A549 (cell line): ENCODE results near the gene PRR19. TPM values are rescaled to one million over a fixed set of nuclear protein-coding genes. Genes with fewer than 3 reads are reported as not detected.

Experiments used
- ATAC-seq, 2 experiments: fragments of 200-7000 bp in 1 of 2; fragments of >200 bp in 1 of 2; cut with Nextera tagmentation in 1 of 2; cut with Tn5 transposase in 1 of 2; 3 replicates each; pipeline versions ENCODE4 v1.8.0 to v1.9.1; 2018 to 2020; ENCODE audit warnings: mild to moderate bottlenecking in 1 of 2, moderate library complexity in 1 of 2
- CTCF ChIA-PET: fragments of 300-600 bp; sonication (Branson Sonifier 250); formaldehyde crosslinking; extraction: SDS; loops from one replicate; lab custom pipeline; 2021; ENCODE audit warnings: antibody characterized with exemption, inconsistent platforms; lab: Yijun Ruan, JAX
- POLR2A ChIA-PET: fragments of 350-600 bp; formaldehyde crosslinking; extraction: SDS; loops from one replicate; lab custom pipeline; 2021; ENCODE audit warnings: antibody characterized with exemption, inconsistent platforms; lab: Yijun Ruan, JAX
- DNase-seq, 2 experiments: peaks; one replicate each; pipeline versions ENCODE4 v3.0.0 to v3.0.0-alpha.2; 2011 to 2016; ENCODE audit warnings: low read depth in 1 of 2, low spot score in 1 of 2
- FAIRE-seq: peaks from 2 replicates; lab custom pipeline; 2011; peaks lifted over from hg19 to GRCh38; lab: Jason Lieb, UNC
- H3K27ac ChIP-seq, 2 experiments: fragments of >200 bp; sonication (Bioruptor Twin); formaldehyde crosslinking; 3 replicates each; pipeline ENCODE4 v1.5.1; 2016 to 2017
- H3K4me1 ChIP-seq: fragments of >200 bp; sonication (Bioruptor Twin); formaldehyde crosslinking; 3 replicates; pipeline ENCODE4 v1.6.1; 2016
- H3K4me2 ChIP-seq: fragments of >200 bp; sonication (Bioruptor Twin); formaldehyde crosslinking; 3 replicates; pipeline ENCODE4 v1.6.1; 2016
- H3K4me3 ChIP-seq: fragments of >200 bp; sonication (Bioruptor Twin); formaldehyde crosslinking; 3 replicates; pipeline ENCODE4 v1.5.1; 2016
- H3K9me3 ChIP-seq: fragments of >200 bp; sonication (Bioruptor Twin); formaldehyde crosslinking; 3 replicates; pipeline ENCODE4 v1.6.1; 2016
- BCL3 ChIP-seq: fragments of >200 bp; sonication (Bioruptor Twin); formaldehyde crosslinking; IDR thresholded peaks from 3 replicates; pipeline ENCODE4 v1.6.1; 2016
- BHLHE40 ChIP-seq: IDR thresholded peaks from 2 replicates; pipeline ENCODE4 v1.6.1; 2012; ENCODE audit warnings: low read depth, low read length, inconsistent platforms
- CBX8 ChIP-seq: fragments of 200-600 bp; sonication (generic); IDR thresholded peaks from 2 replicates; pipeline ENCODE4 v1.6.1; 2016
- CHD4 ChIP-seq: fragments of 200-600 bp; sonication (generic); IDR thresholded peaks from 2 replicates; pipeline ENCODE4 v1.6.1; 2016; ENCODE audit warnings: antibody characterized with exemption, mild to moderate bottlenecking, borderline replicate concordance
- ELK1 ChIP-seq: fragments of 150-350 bp; IDR thresholded peaks from 2 replicates; pipeline ENCODE4 v1.6.1; 2014; ENCODE audit warnings: low read depth, mild to moderate bottlenecking, low read length
- EP300 ChIP-seq, 2 experiments: fragments of >200 bp; sonication (Bioruptor Twin); formaldehyde crosslinking; IDR thresholded peaks; 2 replicates in 1 of 2; 3 replicates in 1 of 2; pipeline ENCODE4 v1.6.1; 2016 to 2017
- FOSB ChIP-seq: fragments of 250-450 bp; sonication (Bioruptor Pico); IDR thresholded peaks from 2 replicates; pipeline ENCODE4 v1.5.0; 2020; ENCODE audit warnings: mild to moderate bottlenecking, moderate library complexity
- HES2 ChIP-seq: fragments of >200 bp; sonication (Bioruptor Twin); formaldehyde crosslinking; IDR thresholded peaks from 2 replicates; pipeline ENCODE4 v1.6.1; 2016
- HEYL ChIP-seq: fragments of 250-450 bp; sonication (Bioruptor Pico); IDR thresholded peaks from 2 replicates; pipeline ENCODE4 v1.8.0; 2021; ENCODE audit warnings: mild to moderate bottlenecking, moderate library complexity
- HOXA7 ChIP-seq: fragments of 250-450 bp; sonication (Bioruptor Pico); IDR thresholded peaks from 2 replicates; pipeline ENCODE4 v1.5.0; 2020; ENCODE audit warnings: mild to moderate bottlenecking, moderate library complexity
- HOXB13 ChIP-seq: fragments of 250-450 bp; sonication (Bioruptor Pico); IDR thresholded peaks from 2 replicates; pipeline ENCODE4 v1.5.0; 2020; ENCODE audit warnings: low read depth, mild to moderate bottlenecking, moderate library complexity
- HOXB5 ChIP-seq: fragments of 250-450 bp; sonication (Bioruptor Pico); IDR thresholded peaks from 2 replicates; pipeline ENCODE4 v1.5.0; 2020; ENCODE audit warnings: mild to moderate bottlenecking, moderate library complexity
- KDM1A ChIP-seq: fragments of 200-600 bp; sonication (generic); IDR thresholded peaks from 2 replicates; pipeline ENCODE4 v1.6.1; 2016; ENCODE audit warnings: low read depth, mild to moderate bottlenecking
- MYC ChIP-seq: IDR thresholded peaks from 2 replicates; pipeline ENCODE4 v1.6.1; 2012; ENCODE audit warnings: mild to moderate bottlenecking, inconsistent platforms, low read length, improper control_type of control experiment, borderline replicate concordance
- NR3C1 ChIP-seq: fragments of >200 bp; sonication (Bioruptor Twin); formaldehyde crosslinking; IDR thresholded peaks from 3 replicates; pipeline ENCODE4 v1.6.1; 2017
- PHF8 ChIP-seq: fragments of 200-600 bp; sonication (generic); IDR thresholded peaks from 2 replicates; pipeline ENCODE4 v1.6.1; 2016; ENCODE audit warnings: low read depth, mild to moderate bottlenecking, antibody characterized with exemption, moderate library complexity, borderline replicate concordance
- POLR2AphosphoS2 ChIP-seq: conservative IDR thresholded peaks from 2 replicates; pipeline ENCODE4 v1.6.1; 2012; ENCODE audit warnings: low read length, improper control_type of control experiment, inconsistent platforms
- RCOR1 ChIP-seq: fragments of 150-350 bp; IDR thresholded peaks from 2 replicates; pipeline ENCODE4 v1.6.1; 2014; ENCODE audit warnings: antibody characterized with exemption, low read length, low read depth
- RNF2 ChIP-seq: fragments of 200-600 bp; sonication (generic); IDR thresholded peaks from 2 replicates; pipeline ENCODE4 v1.6.1; 2016; ENCODE audit warnings: low read depth, mild to moderate bottlenecking, antibody characterized with exemption, moderate library complexity, borderline replicate concordance
- SMC3 ChIP-seq: fragments of >200 bp; sonication (Bioruptor Twin); formaldehyde crosslinking; IDR thresholded peaks from 3 replicates; pipeline ENCODE4 v1.6.1; 2018; ENCODE audit warnings: inconsistent platforms
- TFCP2L1 ChIP-seq: fragments of 250-450 bp; sonication (Bioruptor Pico); IDR thresholded peaks from 2 replicates; pipeline ENCODE4 v1.5.0; 2021; ENCODE audit warnings: mild to moderate bottlenecking
- TP53 ChIP-seq: fragments of 250-450 bp; sonication (Bioruptor Pico); IDR thresholded peaks from 2 replicates; pipeline ENCODE4 v1.5.0; 2021; ENCODE audit warnings: mild to moderate bottlenecking, moderate library complexity
- USF2 ChIP-seq: fragments of 450-650 bp; IDR thresholded peaks from 2 replicates; pipeline ENCODE4 v1.6.1; 2014; ENCODE audit warnings: antibody characterized with exemption
- ZNF302 ChIP-seq: fragments of 250-450 bp; sonication (Bioruptor Pico); IDR thresholded peaks from 2 replicates; pipeline ENCODE4 v1.9.0; 2021; ENCODE audit warnings: inconsistent platforms, mild to moderate bottlenecking, moderate library complexity
- ZSCAN20 ChIP-seq: fragments of 250-450 bp; sonication (Bioruptor Pico); IDR thresholded peaks from 2 replicates; pipeline ENCODE4 v1.8.0; 2022; ENCODE audit warnings: mild to moderate bottlenecking, moderate library complexity
- WGBS: methylation state at CpG from one replicate; pipeline ENCODE4 v1.1.6; 2017; ENCODE audit errors: missing lambda C conversion rate; 5-methylcytosine and 5-hydroxymethylcytosine counted together
- polyA plus RNA-seq, 4 experiments: library from polyadenylated mRNA; depleted of rRNA in 3 of 4; stranded (reverse); fragments of >200 nt; fragmentation: RNase III in 1 of 4; extraction: RNeasy Plus Mini Kit Qiagen cat#74134 plus additional on column Dnase treatment in 1 of 4; gene quantifications; 2 replicates in 3 of 4; 3 replicates in 1 of 4; pipeline ENCODE4 v1.2.3, GENCODE V29; 2011 to 2017

Gene PRR19
- polyA plus RNA-seq, 2 of the 4 experiments (the other 2 are of a cell fraction): 1.1 to 4.5 TPM

- Histone ChIP-seq H3K4me3 (no peak overlapping the region), H3K9me3 (no peaks in the 10 kb centered on the region), H3K27ac (no peak overlapping the region), H3K4me2 (no peak overlapping the region), H3K4me1 (peaks cover 29% of the 10 kb centered on the region)
- ChIA-PET POLR2A (interaction anchor here (1.1 kb wide), 1 partner anchor 31 kb away, joined by 5 read pairs; the partner anchor contains the start of gene GSK3A), CTCF (interaction anchor here (0.6 to 14.6 kb wide), 6 partner anchors 7 to 165 kb away, joined by 3 to 373 read pairs (median 36); partner anchors contain the start of gene GSK3A)
- TF ChIP-seq CHD4: no peak
- FAIRE-seq: no peak
- DNase-seq: no peak
- 95% methylated on average over 43 of the region's 43 CpGs for WGBS
- no peak for ATAC-seq
Measured at GRCh38 chr19:42273407-42274064, 28.4 kb upstream of the PRR19 start.

GRCh38 chr19:42274065-42274682 lies 27.8 kb upstream of the PRR19 start:
- ChIA-PET POLR2A (interaction anchor here (1.1 kb wide), 1 partner anchor 31 kb away, joined by 5 read pairs; the partner anchor contains the start of gene GSK3A), CTCF (interaction anchor here (0.9 to 14.6 kb wide), 6 partner anchors 6 to 165 kb away, joined by 3 to 373 read pairs (median 36); partner anchors contain the start of gene GSK3A)
- Histone ChIP-seq H3K9me3 (no peaks in the 10 kb centered on the region), H3K4me2 (no peak overlapping the region), H3K4me3 (no peak overlapping the region), H3K4me1 (peaks cover 36% of the 10 kb centered on the region), H3K27ac (no peak overlapping the region)
- no peak for FAIRE-seq
- no peak for DNase-seq
- no peak for TF ChIP-seq MYC
- TF ChIP-seq TFCP2L1 (CRISPR knock-in tag): no peak
- no peak for TF ChIP-seq CHD4
- TF ChIP-seq ZNF302 (CRISPR knock-in tag): no peak
- no peak for TF ChIP-seq TP53 (CRISPR knock-in tag)
- no peak for TF ChIP-seq ZSCAN20 (CRISPR knock-in tag)
- no peak for ATAC-seq
- WGBS: 94% methylated on average over 22 of the region's 22 CpGs

- Histone ChIP-seq H3K9me3 (no peaks in the 10 kb centered on the region), H3K4me2 (no peak overlapping the region), H3K4me1 (peaks cover 35% of the 10 kb centered on the region), H3K4me3 (no peak overlapping the region), H3K27ac (0 out of 6 replicates have a peak overlapping the region, but pooled peaks of 1 of the 2 experiments have one; percentile 3)
- CTCF ChIA-PET: interaction anchor here (1.1 to 14.6 kb wide), 3 partner anchors 18 to 41 kb away, joined by 3 to 373 read pairs (median 224); partner anchors contain the start of gene GSK3A
- FAIRE-seq (no peak), ATAC-seq (no peak), DNase-seq (no peak)
- 77% methylated on average over 7 of the region's 7 CpGs for WGBS
- no peak for TF ChIP-seq EP300 (IDR thresholded peaks at IDR 0.05)
- TF ChIP-seq CBX8: no peak
- no peak for TF ChIP-seq HEYL (CRISPR knock-in tag)
- TF ChIP-seq SMC3: no peak
- no peak for TF ChIP-seq NR3C1
- TF ChIP-seq CHD4: no peak
- TF ChIP-seq RNF2: no peak
- POLR2A ChIA-PET: no interaction called here
Measured at GRCh38 chr19:42275103-42275502, 26.8 kb upstream of the PRR19 start.

GRCh38 chr19:42275517-42275916 lies 26.4 kb upstream of the PRR19 start:
- ChIA-PET POLR2A (no interaction called here), CTCF (interaction anchor here (1.1 to 14.6 kb wide), 3 partner anchors 17 to 41 kb away, joined by 3 to 373 read pairs (median 224); partner anchors contain the start of gene GSK3A)
- H3K9me3 ChIP-seq: no peaks in the 10 kb centered on the region
- ATAC-seq (no peak), FAIRE-seq (no peak), DNase-seq (no peak)
- no peak overlapping the region for H3K4me3 ChIP-seq
- 0 out of 6 replicates have a peak overlapping the region, but pooled peaks of 1 of the 2 experiments have one; percentile 8 for H3K27ac ChIP-seq
- no peak overlapping the region for H3K4me2 ChIP-seq
- H3K4me1 ChIP-seq: peaks cover 31% of the 10 kb centered on the region
- WGBS: 81% methylated on average over 3 of the region's 3 CpGs
- TF ChIP-seq HOXA7 (CRISPR knock-in tag) (no peak), HOXB13 (CRISPR knock-in tag) (no peak), ELK1 (no peak), PHF8 (no peak), RNF2 (no peak), RCOR1 (no peak), HES2 (no peak), BHLHE40 (no peak), KDM1A (no peak), FOSB (no peak), CHD4 (no peak), BCL3 (no peak), POLR2AphosphoS2 (no peak), HOXB5 (no peak), USF2 (no peak), NR3C1 (no peak)
